Common myeloid progenitor, CD34-positive (primary cell): ENCODE data around the gene CNRIP1.

Experiments used
- CTCF ChIA-PET: fragments of 350-600 bp; sonication (Branson Sonifier 250); formaldehyde crosslinking; loops from one replicate; lab custom pipeline; 2021; ENCODE audit warnings: antibody characterized with exemption; lab: Charles Lee
- POLR2A ChIA-PET: fragments of 350-600 bp; sonication (Branson Sonifier 250); formaldehyde crosslinking; loops from one replicate; lab custom pipeline; 2021; ENCODE audit warnings: antibody characterized with exemption; lab: Charles Lee
- DNase-seq, 3 donors: peaks; one replicate each; pipeline versions ENCODE4 v3.0.0 to v3.0.0-alpha.2; 2013
- H3K27ac ChIP-seq, 2 experiments: 1 replicate in 1 of 2; 2 replicates in 1 of 2; pipeline ENCODE4 v1.7.0; 2013; ENCODE audit warnings: inconsistent platforms in 2 of 2, low read length in 2 of 2, mild to moderate bottlenecking in 2 of 2, low read depth in 1 of 2, moderate library complexity in 1 of 2; ENCODE audit not compliant: severe bottlenecking in 2 of 2, insufficient read depth in 1 of 2, poor library complexity in 1 of 2
- H3K27me3 ChIP-seq, 5 experiments: replicated peaks in 2 of 5; 1 replicate in 3 of 5; 2 replicates in 2 of 5; pipeline versions ENCODE4 v1.6.1 to v1.7.0; 2013; ENCODE audit warnings: low read length in 4 of 5, mild to moderate bottlenecking in 2 of 5, moderate library complexity in 2 of 5, inconsistent platforms in 1 of 5; ENCODE audit not compliant: insufficient read depth in 5 of 5, control insufficient read depth in 4 of 5
- H3K36me3 ChIP-seq, 4 experiments: 1 replicate in 2 of 4; 2 replicates in 2 of 4; pipeline versions ENCODE4 v1.6.1 to v1.7.0; 2013; ENCODE audit warnings: low read length in 3 of 4, control low read depth in 1 of 4, mild to moderate bottlenecking in 1 of 4; ENCODE audit not compliant: control insufficient read depth in 4 of 4, insufficient read depth in 4 of 4
- H3K4me1 ChIP-seq, 4 experiments: 1 replicate in 3 of 4; 2 replicates in 1 of 4; pipeline versions ENCODE4 v1.6.1 to v1.7.1; 2013; ENCODE audit warnings: low read length in 3 of 4, mild to moderate bottlenecking in 3 of 4, control low read depth in 1 of 4, inconsistent platforms in 1 of 4, moderate library complexity in 1 of 4; ENCODE audit not compliant: control insufficient read depth in 4 of 4, insufficient read depth in 4 of 4; ENCODE audit errors: control extremely low read depth in 1 of 4
- H3K4me3 ChIP-seq, 7 experiments: 1 replicate in 4 of 7; 2 replicates in 3 of 7; pipeline versions ENCODE4 v1.5.1 to v1.7.0; 2013; ENCODE audit warnings: mild to moderate bottlenecking in 7 of 7, low read length in 6 of 7, moderate library complexity in 6 of 7, inconsistent platforms in 2 of 7, low read depth in 2 of 7, control low read depth in 1 of 7; ENCODE audit not compliant: insufficient read depth in 4 of 7, control insufficient read depth in 1 of 7; ENCODE audit errors: extremely low read depth in 1 of 7
- H3K9me3 ChIP-seq, 5 experiments: 1 replicate in 4 of 5; 2 replicates in 1 of 5; pipeline versions ENCODE4 v1.6.1 to v1.7.1; 2013; ENCODE audit warnings: low read length in 4 of 5, mild to moderate bottlenecking in 2 of 5, inconsistent platforms in 1 of 5, low read depth in 1 of 5, moderate library complexity in 1 of 5; ENCODE audit not compliant: control insufficient read depth in 4 of 5, insufficient read depth in 2 of 5; ENCODE audit errors: control extremely low read depth in 1 of 5
- whole genome bisulfite sequencing: methylation state at CpG from one replicate; pipeline ENCODE4 v1.1.5; 2013; ENCODE audit not compliant: insufficient coverage; 5-methylcytosine and 5-hydroxymethylcytosine counted together

CNRIP1 gene

DNA sequence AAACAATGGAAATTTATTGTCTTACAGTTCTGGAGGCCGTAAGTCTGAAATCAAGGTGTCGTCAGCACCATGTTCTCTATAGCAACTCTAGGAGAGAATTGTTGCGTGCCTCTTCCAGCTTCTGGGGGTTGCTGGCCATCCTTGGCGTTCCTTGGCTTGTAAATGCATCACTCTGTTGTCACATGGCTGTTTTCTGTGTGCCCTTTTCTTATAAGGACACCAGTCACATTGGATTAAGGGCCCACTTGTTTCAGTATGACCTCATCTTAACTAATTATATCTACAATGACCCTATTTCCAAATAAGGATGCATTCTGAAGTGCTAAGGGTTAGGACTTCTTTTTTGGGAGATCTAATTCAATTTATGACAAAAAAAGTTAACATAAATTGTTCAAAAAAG is 44.0 kb upstream of the CNRIP1 start:
- CTCF ChIA-PET: interaction anchor here (0.6 to 4.4 kb wide), 3 partner anchors 77 to 114 kb away, joined by 3 to 31 read pairs (median 4); no protein-coding TSS in a partner anchor
- POLR2A ChIA-PET: no interaction called here
- H3K36me3 ChIP-seq: peaks cover 0 to 6% (median 0%) of the 10 kb centered on the region in 4 experiments
- peaks cover 36 to 63% (median 47%) of the 10 kb centered on the region in 4 experiments for H3K4me1 ChIP-seq
- H3K9me3 ChIP-seq: no peaks in the 10 kb centered on the region
- 98% methylated on average over 4 of the region's 4 CpGs for WGBS
- no peaks in the 10 kb centered on the region for H3K27me3 ChIP-seq
- H3K4me3 ChIP-seq: no peak overlapping the region
- H3K27ac ChIP-seq: peak overlapping the region in 1 of 2 experiments; percentile 45
- no peak for DNase-seq

DNA sequence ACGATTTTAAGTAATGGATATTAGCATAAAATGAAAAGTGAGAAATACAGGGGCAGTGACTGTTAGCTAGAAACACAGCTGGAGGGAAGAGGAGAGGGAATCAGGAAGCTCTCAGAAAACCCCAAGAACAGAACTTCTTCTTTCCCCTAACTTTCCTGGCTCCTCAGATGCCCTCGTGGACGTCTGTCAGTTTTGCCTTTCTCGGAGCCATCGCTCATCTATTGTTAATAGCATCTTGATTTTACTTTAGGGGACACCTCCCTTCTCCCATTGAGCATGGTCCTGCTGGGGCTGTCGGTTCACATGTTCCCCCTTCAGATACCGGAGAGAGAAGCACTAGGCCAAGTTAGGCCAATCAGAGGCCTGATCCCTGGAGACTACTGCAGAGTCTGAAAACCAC is 43.0 kb upstream of the CNRIP1 start:
- POLR2A ChIA-PET: interaction anchor here (0.9 kb wide), 1 partner anchor 23 kb away, joined by 4 read pairs; no protein-coding TSS in a partner anchor
- H3K4me1 ChIP-seq: peaks cover 26 to 57% (median 37%) of the 10 kb centered on the region in 4 experiments
- CTCF ChIA-PET: interaction anchor here (0.9 to 4.4 kb wide), 3 partner anchors 68 to 81 kb away, joined by 3 to 31 read pairs (median 4); no protein-coding TSS in a partner anchor
- no peak overlapping the region for H3K27ac ChIP-seq
- H3K4me3 ChIP-seq: peak overlapping the region in 4 of 7 experiments; percentile 2 to 64 (median 18)
- no peaks in the 10 kb centered on the region for H3K9me3 ChIP-seq
- H3K36me3 ChIP-seq: no peaks in the 10 kb centered on the region
- H3K27me3 ChIP-seq: no peaks in the 10 kb centered on the region
- peak in 2 of 3 donors; percentile 58 to 60 for DNase-seq
- 37% methylated on average over 6 of the region's 7 CpGs for WGBS

DNA sequence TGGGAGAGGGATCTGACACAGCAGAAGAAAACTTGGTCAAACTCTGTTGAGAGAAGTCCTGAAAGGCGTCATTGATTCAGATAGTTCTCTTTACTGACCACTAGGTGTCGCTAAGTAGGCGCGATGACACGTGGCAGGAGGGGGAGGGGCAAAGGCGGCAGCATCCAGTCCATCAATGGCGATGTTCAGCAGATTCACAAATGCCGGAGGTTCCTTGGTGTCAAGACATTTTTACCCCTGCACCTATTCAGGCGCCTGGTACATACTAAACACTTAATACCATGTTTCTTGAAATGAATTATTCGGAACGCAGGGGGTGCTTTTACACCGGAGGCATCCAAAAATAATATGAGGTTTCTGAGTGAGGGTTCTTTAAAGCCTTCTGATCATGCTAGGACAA is 42.3 kb upstream of the CNRIP1 start:
- Histone ChIP-seq H3K4me3 (peak overlapping the region in 5 of 7 experiments; percentile 30 to 64 (median 39)), H3K36me3 (no peaks in the 10 kb centered on the region), H3K27me3 (no peaks in the 10 kb centered on the region), H3K9me3 (no peaks in the 10 kb centered on the region), H3K27ac (no peak overlapping the region), H3K4me1 (peaks cover 20 to 52% (median 31%) of the 10 kb centered on the region in 4 experiments)
- POLR2A ChIA-PET: interaction anchor here (0.9 kb wide), 1 partner anchor 24 kb away, joined by 4 read pairs; no protein-coding TSS in a partner anchor
- CTCF ChIA-PET: interaction anchor here (1.4 to 4.4 kb wide), 3 partner anchors 79 to 82 kb away, joined by 4 to 31 read pairs (median 4); no protein-coding TSS in a partner anchor
- 0% methylated on average over 5 of the region's 12 CpGs for WGBS
- DNase-seq: peak; percentile 86 to 90 (median 88)

DNA sequence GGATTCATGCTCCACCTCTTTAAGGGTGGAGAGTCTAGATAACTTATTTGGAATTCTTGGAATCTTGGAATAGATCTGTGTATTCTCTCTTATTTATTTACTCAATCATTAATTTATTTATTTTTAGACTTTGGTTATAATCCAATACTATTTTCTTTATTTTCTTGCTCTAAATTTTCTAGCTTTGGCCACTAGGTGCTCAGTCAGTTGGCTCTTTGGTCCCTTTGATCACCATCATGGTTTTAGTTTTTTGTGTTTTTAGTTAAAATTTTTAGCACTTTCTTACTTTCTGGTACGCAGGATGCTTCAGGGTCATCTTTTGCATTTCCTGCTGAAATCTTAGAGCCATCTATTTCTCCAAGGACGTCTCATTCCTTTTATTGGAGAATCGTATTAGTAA is 40.1 kb upstream of the CNRIP1 start:
- WGBS: no CpG with 5 or more reads among the region's 3 CpGs
- no peak overlapping the region for H3K27ac ChIP-seq
- H3K36me3 ChIP-seq: no peaks in the 10 kb centered on the region
- ChIA-PET CTCF (interaction anchor here (1.1 to 4.4 kb wide), 10 partner anchors 8 to 164 kb away, joined by 3 to 31 read pairs (median 4); no protein-coding TSS in a partner anchor), POLR2A (no interaction called here)
- peaks cover 16 to 31% (median 24%) of the 10 kb centered on the region in 4 experiments for H3K4me1 ChIP-seq
- no peak for DNase-seq
- H3K9me3 ChIP-seq: no peaks in the 10 kb centered on the region
- H3K27me3 ChIP-seq: no peaks in the 10 kb centered on the region
- H3K4me3 ChIP-seq: no peak overlapping the region

DNA sequence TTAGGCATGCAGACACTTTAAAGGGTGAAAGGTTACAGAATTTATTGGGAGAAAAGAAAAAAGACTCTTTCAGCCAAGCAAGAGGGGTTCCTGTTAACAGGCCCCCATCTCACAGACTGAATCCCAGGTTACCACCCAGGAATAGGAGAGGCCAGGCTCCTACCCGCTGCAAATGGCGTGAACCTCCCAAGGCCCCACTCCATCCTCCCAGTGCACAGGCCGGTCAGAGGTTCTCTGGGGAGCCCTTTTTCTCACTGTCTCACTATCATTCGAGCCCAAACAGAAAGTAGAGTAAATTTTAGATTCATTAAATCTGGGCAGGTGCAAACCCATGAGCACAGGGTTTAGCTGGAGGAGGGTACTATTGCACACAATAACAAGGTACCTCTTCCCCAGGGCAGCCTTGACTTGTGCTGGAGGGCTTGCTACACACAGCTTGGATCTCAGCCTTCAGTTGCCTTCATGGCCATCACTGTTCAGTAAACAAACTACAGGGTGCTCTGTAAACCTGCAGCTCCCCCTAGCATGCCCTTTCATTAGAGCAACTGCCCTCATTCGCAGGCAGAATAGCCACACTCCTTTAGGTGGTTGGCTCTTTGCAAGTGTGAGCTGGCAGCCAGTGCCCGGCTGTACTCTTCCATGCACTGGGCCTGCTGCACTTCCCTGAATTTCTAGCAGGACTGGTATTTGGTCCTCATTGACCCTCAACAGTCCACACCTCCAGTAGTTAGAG is 38.0 kb upstream of the CNRIP1 start:
- Histone ChIP-seq H3K27me3 (no peaks in the 10 kb centered on the region), H3K9me3 (no peaks in the 10 kb centered on the region), H3K4me3 (no peak overlapping the region), H3K27ac (no peak overlapping the region), H3K36me3 (no peaks in the 10 kb centered on the region), H3K4me1 (peaks cover 5 to 17% (median 7%) of the 10 kb centered on the region in 4 experiments)
- ChIA-PET CTCF (interaction anchor here (0.6 to 2.2 kb wide), 20 partner anchors 9 to 233 kb away, joined by 3 to 24 read pairs (median 4); no protein-coding TSS in a partner anchor), POLR2A (interaction anchor here (0.6 kb wide), 1 partner anchor 14 kb away, joined by 4 read pairs; no protein-coding TSS in a partner anchor)
- 78% methylated on average over 5 of the region's 6 CpGs for WGBS
- DNase-seq: peak; percentile 63 to 70 (median 68)

DNA sequence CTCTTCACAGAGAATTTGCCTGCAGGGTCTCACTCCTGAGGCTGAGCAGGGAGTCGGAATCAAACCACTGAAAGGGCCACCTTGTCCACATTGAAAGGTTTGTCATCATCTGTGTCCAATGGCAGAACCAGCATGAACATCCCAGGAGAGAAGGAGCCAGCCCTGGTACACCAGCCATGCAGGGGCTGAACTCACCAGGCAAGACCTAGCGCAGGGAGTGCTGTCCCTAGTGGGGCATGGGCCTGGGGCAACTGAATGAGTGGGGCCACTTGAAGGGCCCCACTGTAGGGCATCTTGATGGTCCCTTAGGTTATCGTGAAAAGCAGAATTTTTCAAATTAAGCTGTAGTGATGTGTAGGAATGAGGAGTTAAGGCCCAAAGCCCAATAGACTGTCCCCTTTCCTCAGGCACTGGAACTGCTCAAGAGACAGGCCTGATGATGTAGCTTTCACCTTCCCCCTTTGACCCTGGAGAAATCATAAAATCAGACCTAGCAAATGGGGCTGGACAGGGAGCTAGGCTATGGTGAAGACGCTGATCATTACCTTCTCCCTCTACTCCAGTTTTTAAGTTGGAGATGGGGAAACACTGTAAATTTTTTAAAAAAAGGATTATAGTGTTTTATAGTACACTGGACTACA is 37.0 kb upstream of the CNRIP1 start:
- Histone ChIP-seq H3K4me3 (no peak overlapping the region), H3K9me3 (no peaks in the 10 kb centered on the region), H3K36me3 (no peaks in the 10 kb centered on the region), H3K4me1 (peaks cover 0 to 12% (median 0%) of the 10 kb centered on the region in 4 experiments), H3K27me3 (no peaks in the 10 kb centered on the region), H3K27ac (no peak overlapping the region)
- WGBS: 100% methylated on average over 3 of the region's 4 CpGs
- CTCF ChIA-PET: interaction anchor here (0.9 to 2.2 kb wide), 17 partner anchors 8 to 232 kb away, joined by 3 to 24 read pairs (median 4); no protein-coding TSS in a partner anchor
- DNase-seq: no peak
- POLR2A ChIA-PET: no interaction called here
